SK-N-SH treated with all-trans-retinoic acid at 6 μM for 48 hours (cell line): ENCODE results near the gene AMER2.

ENCODE experiments used
- ATAC-seq: fragments of 200-7000 bp; cut with Tn5 transposase; 3 replicates; pipeline ENCODE4 v1.9.1; 2020; ENCODE audit warnings: mild to moderate bottlenecking, moderate library complexity
- ARNTL ChIP-seq: fragments of 450-650 bp; formaldehyde crosslinking; IDR thresholded peaks from 2 replicates; pipeline ENCODE4 v1.5.0; 2020; ENCODE audit warnings: low read depth, mild to moderate bottlenecking, moderate library complexity, borderline replicate concordance
- BACH2 ChIP-seq: fragments of 250-450 bp; sonication (Bioruptor Pico); IDR thresholded peaks from 2 replicates; pipeline ENCODE4 v1.9.0; 2021; ENCODE audit warnings: mild to moderate bottlenecking, borderline replicate concordance
- CREB5 ChIP-seq: fragments of 250-450 bp; sonication (Bioruptor Pico); IDR thresholded peaks from 2 replicates; pipeline ENCODE4 v1.5.1; 2020; ENCODE audit warnings: low read depth, mild to moderate bottlenecking, moderate library complexity
- CSDC2 ChIP-seq: fragments of 250-450 bp; sonication (Bioruptor Pico); IDR thresholded peaks from 2 replicates; pipeline ENCODE4 v1.5.0; 2020; ENCODE audit warnings: mild to moderate bottlenecking, moderate library complexity
- CSRNP3 ChIP-seq: fragments of 250-450 bp; sonication (Bioruptor Pico); IDR thresholded peaks from 2 replicates; pipeline ENCODE4 v1.5.1; 2021; ENCODE audit warnings: mild to moderate bottlenecking, moderate library complexity
- ESRRG ChIP-seq: fragments of 250-450 bp; sonication (Bioruptor Pico); IDR thresholded peaks from 2 replicates; pipeline ENCODE4 v1.6.1; 2021; ENCODE audit warnings: mild to moderate bottlenecking
- GLIS3 ChIP-seq: fragments of 250-450 bp; sonication (Bioruptor Pico); IDR thresholded peaks from 2 replicates; pipeline ENCODE4 v1.5.0; 2020; ENCODE audit warnings: mild to moderate bottlenecking, moderate library complexity
- OSR1 ChIP-seq: fragments of 250-450 bp; sonication (Bioruptor Pico); IDR thresholded peaks from 2 replicates; pipeline ENCODE4 v1.8.0; 2022; ENCODE audit warnings: moderate library complexity, mild to moderate bottlenecking, inconsistent platforms
- POU6F1 ChIP-seq: fragments of 250-450 bp; sonication (Bioruptor Pico); IDR thresholded peaks from 2 replicates; pipeline ENCODE4 v1.8.0; 2021; ENCODE audit warnings: low read depth, mild to moderate bottlenecking, moderate library complexity, borderline replicate concordance
- PPARA ChIP-seq: fragments of 250-450 bp; sonication (Bioruptor Pico); IDR thresholded peaks from 2 replicates; pipeline ENCODE4 v1.5.0; 2020; ENCODE audit warnings: mild to moderate bottlenecking, borderline replicate concordance
- RARB ChIP-seq: fragments of 250-450 bp; sonication (Bioruptor Pico); IDR thresholded peaks from 2 replicates; pipeline ENCODE4 v1.8.0; 2021; ENCODE audit warnings: mild to moderate bottlenecking, moderate library complexity
- SNAI2 ChIP-seq: fragments of 250-450 bp; sonication (Bioruptor Pico); IDR thresholded peaks from 2 replicates; pipeline ENCODE4 v1.5.0; 2020; ENCODE audit warnings: mild to moderate bottlenecking, moderate library complexity
- TOX ChIP-seq: fragments of 250-450 bp; sonication (Bioruptor Pico); IDR thresholded peaks from 2 replicates; pipeline ENCODE4 v1.8.0; 2021; ENCODE audit warnings: mild to moderate bottlenecking, moderate library complexity, borderline replicate concordance
- TSHZ2 ChIP-seq: fragments of 250-450 bp; sonication (Bioruptor Pico); IDR thresholded peaks from 2 replicates; pipeline ENCODE4 v1.5.0; 2020; ENCODE audit warnings: mild to moderate bottlenecking, moderate library complexity
- ZC3H10 ChIP-seq: fragments of 250-450 bp; sonication (Bioruptor Pico); IDR thresholded peaks from 2 replicates; pipeline ENCODE4 v1.5.1; 2021; ENCODE audit warnings: mild to moderate bottlenecking, moderate library complexity
- ZFP3 ChIP-seq: fragments of 250-450 bp; sonication (Bioruptor Pico); IDR thresholded peaks from 2 replicates; pipeline ENCODE4 v1.5.0; 2020; ENCODE audit warnings: mild to moderate bottlenecking, moderate library complexity
- ZFP30 ChIP-seq: fragments of 450-650 bp; formaldehyde crosslinking; IDR thresholded peaks from 2 replicates; pipeline ENCODE4 v1.5.0; 2022; ENCODE audit warnings: mild to moderate bottlenecking, moderate library complexity
- ZNF565 ChIP-seq: fragments of 450-650 bp; formaldehyde crosslinking; conservative IDR thresholded peaks from 2 replicates; pipeline ENCODE4 v1.5.0; 2020; ENCODE audit warnings: low read depth, mild to moderate bottlenecking, moderate library complexity

AMER2 gene

GRCh38 chr13:25149711-25150110, 22.4 kb downstream of the AMER2 start:
- ATAC-seq = no peak
- no peak for TF ChIP-seq TOX (CRISPR knock-in tag)

GRCh38 chr13:25148402-25148771, 23.7 kb downstream of the AMER2 start:
- no peak for ATAC-seq
- no peak for TF ChIP-seq ZFP30
- TF ChIP-seq TOX (CRISPR knock-in tag) = no peak
- TF ChIP-seq CREB5 (CRISPR knock-in tag) = no peak
- no peak for TF ChIP-seq CSRNP3
- TF ChIP-seq PPARA (CRISPR knock-in tag) = no peak
- no peak for TF ChIP-seq OSR1 (CRISPR knock-in tag)
- no peak for TF ChIP-seq TSHZ2 (CRISPR knock-in tag)
- no peak for TF ChIP-seq ESRRG (CRISPR knock-in tag)
- no peak for TF ChIP-seq CSDC2 (CRISPR knock-in tag)
- no peak for TF ChIP-seq RARB (CRISPR knock-in tag)
- TF ChIP-seq GLIS3 (CRISPR knock-in tag) = no peak
- TF ChIP-seq POU6F1 (CRISPR knock-in tag) = no peak
- no peak for TF ChIP-seq ZFP3 (CRISPR knock-in tag)
- TF ChIP-seq ZNF565 = no peak
- TF ChIP-seq ZC3H10 (CRISPR knock-in tag) = no peak

DNA sequence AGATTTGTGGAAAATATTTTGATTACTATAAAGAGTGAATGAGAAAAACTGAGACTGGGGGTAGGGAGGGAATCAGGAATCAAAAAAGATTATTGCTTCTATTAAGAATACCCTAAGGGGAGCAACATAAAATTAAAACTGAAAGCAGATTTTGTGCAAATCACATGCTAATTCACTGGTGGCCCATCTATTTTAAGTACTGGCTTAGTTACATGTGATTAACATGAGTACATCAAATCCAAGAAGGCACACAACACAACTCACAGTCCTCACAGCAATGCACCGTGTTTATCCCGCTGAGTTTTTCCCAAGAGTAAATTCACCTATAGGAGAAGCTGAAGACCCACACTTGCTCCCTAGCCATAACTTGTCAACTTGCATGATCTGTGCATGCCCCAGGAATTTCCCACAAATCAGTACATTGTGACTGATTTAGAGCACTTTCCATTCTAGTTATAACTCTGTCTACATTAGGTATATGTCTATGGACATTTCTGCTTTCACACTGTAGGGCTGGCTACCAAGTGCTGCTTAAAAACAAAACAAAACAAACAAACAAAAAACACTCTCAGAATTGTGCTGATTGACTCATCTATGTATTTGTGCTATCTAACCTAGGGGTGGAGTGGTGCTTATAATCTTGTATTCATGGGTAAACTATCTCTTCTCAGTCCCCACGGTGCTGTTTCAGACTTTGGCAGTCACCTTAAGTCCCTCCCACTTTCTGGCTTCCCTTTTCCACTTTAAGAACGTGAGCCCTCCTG, 24.3 kb downstream of the AMER2 start:
- no peak for ATAC-seq
- TF ChIP-seq ZNF565 (no peak), ARNTL (CRISPR knock-in tag) (no peak), TOX (CRISPR knock-in tag) (no peak), PPARA (CRISPR knock-in tag) (no peak), ZFP3 (CRISPR knock-in tag) (no peak), BACH2 (no peak), OSR1 (CRISPR knock-in tag) (no peak), SNAI2 (CRISPR knock-in tag) (no peak), POU6F1 (CRISPR knock-in tag) (no peak), CREB5 (CRISPR knock-in tag) (no peak), ESRRG (CRISPR knock-in tag) (no peak), GLIS3 (CRISPR knock-in tag) (no peak)
